Measurements from ENCODE around the gene KRT38.

GRCh38 chr17:41434005-41434404 is 6.8 kb downstream of the KRT38 start:
- no peak for TF ChIP-seq CTCF (IDR thresholded peaks at IDR 0.05; ENCODE audit: borderline replicate concordance, extremely low read depth, low read length, poor library complexity, severe bottlenecking)
- no peak for TF ChIP-seq EZH2 (IDR thresholded peaks at IDR 0.05; ENCODE audit: borderline replicate concordance, low read depth, low read length, severe bottlenecking)

All from DND-41 (cell line).